GM23338 (cell line): ENCODE measurements around the gene CLSTN2. TPM values are rescaled to one million over a fixed set of nuclear protein-coding genes. Genes with fewer than 3 reads are reported as not detected.

Experiments
- ATAC-seq: fragments of 200-7000 bp; cut with Tn5 transposase; 3 replicates; pipeline ENCODE4 v1.9.1; 2020
- DNase-seq: peaks from one replicate; pipeline ENCODE4 v3.0.0-alpha.2; 2015; ENCODE audit warnings: low spot score
- H2AFZ ChIP-seq: fragments of 200-600 bp; sonication (generic); 2 replicates; pipeline ENCODE4 v1.8.0; 2016; ENCODE audit warnings: antibody characterized with exemption, mild to moderate bottlenecking, moderate library complexity
- H3F3A ChIP-seq: fragments of 200-600 bp; sonication (generic); replicated peaks from 2 replicates; pipeline ENCODE4 v1.8.0; 2017; ENCODE audit warnings: antibody characterized with exemption, mixed run types, low read depth
- H3K27ac ChIP-seq: fragments of 200-600 bp; sonication (generic); 2 replicates; pipeline ENCODE4 v1.6.1; 2016; ENCODE audit warnings: low read depth
- H3K27me3 ChIP-seq: fragments of 200-600 bp; sonication (generic); 2 replicates; pipeline ENCODE4 v1.8.0; 2016; ENCODE audit warnings: mild to moderate bottlenecking, mixed run types, moderate library complexity; ENCODE audit not compliant: insufficient read depth
- H3K36me3 ChIP-seq: fragments of 200-600 bp; sonication (generic); 2 replicates; pipeline ENCODE4 v1.8.0; 2016; ENCODE audit warnings: mild to moderate bottlenecking; ENCODE audit not compliant: insufficient read depth
- H3K4me1 ChIP-seq: fragments of 200-600 bp; sonication (generic); 2 replicates; pipeline ENCODE4 v1.8.0; 2016; ENCODE audit warnings: mild to moderate bottlenecking, moderate library complexity; ENCODE audit not compliant: insufficient read depth
- H3K4me2 ChIP-seq: fragments of 200-600 bp; sonication (generic); 2 replicates; pipeline ENCODE4 v1.7.1; 2017; ENCODE audit warnings: mixed run types
- H3K4me3 ChIP-seq: fragments of 200-600 bp; sonication (generic); 2 replicates; pipeline ENCODE4 v1.6.1; 2016; ENCODE audit warnings: mixed run types
- H3K79me2 ChIP-seq: fragments of 200-600 bp; sonication (generic); replicated peaks from 2 replicates; pipeline ENCODE4 v1.8.0; 2017; ENCODE audit warnings: mild to moderate bottlenecking; ENCODE audit not compliant: insufficient read depth
- H3K9me2 ChIP-seq: fragments of 200-600 bp; sonication (generic); 2 replicates; pipeline ENCODE4 v1.8.0; 2017; ENCODE audit not compliant: insufficient read depth
- H4K20me1 ChIP-seq: fragments of 200-600 bp; sonication (generic); replicated peaks from 2 replicates; pipeline ENCODE4 v1.8.0; 2017; ENCODE audit warnings: mild to moderate bottlenecking; ENCODE audit not compliant: insufficient read depth
- H3K27ac Mint-ChIP-seq: 2 replicates; pipeline ENCODE4 v1.8.0; 2020; ENCODE audit warnings: inconsistent platforms, mild to moderate bottlenecking, moderate library complexity, mixed read lengths
- H3K27me3 Mint-ChIP-seq: 3 replicates; pipeline ENCODE4 v1.8.0; 2022; ENCODE audit warnings: low read depth, mild to moderate bottlenecking, moderate library complexity, mixed read lengths, inconsistent platforms; ENCODE audit not compliant: insufficient read depth, poor library complexity
- H3K36me3 Mint-ChIP-seq: 3 replicates; pipeline ENCODE4 v1.8.0; 2021; ENCODE audit warnings: low read depth, mild to moderate bottlenecking, inconsistent platforms, moderate library complexity, mixed read lengths
- H3K4me1 Mint-ChIP-seq: 3 replicates; pipeline ENCODE4 v1.8.0; 2020; ENCODE audit warnings: mild to moderate bottlenecking, inconsistent platforms, mixed read lengths
- H3K4me3 Mint-ChIP-seq: 3 replicates; pipeline ENCODE4 v1.8.0; 2021; ENCODE audit warnings: moderate library complexity, mild to moderate bottlenecking, inconsistent platforms, mixed read lengths
- H3K9me3 Mint-ChIP-seq: 3 replicates; pipeline ENCODE4 v1.8.0; 2020; ENCODE audit warnings: moderate library complexity, mild to moderate bottlenecking, inconsistent platforms, mixed read lengths
- CREB1 ChIP-seq: fragments of 250-450 bp; sonication (Bioruptor Pico); IDR thresholded peaks from 2 replicates; pipeline ENCODE4 v1.5.0; 2020; ENCODE audit warnings: low read depth, mild to moderate bottlenecking, moderate library complexity
- EZH2 ChIP-seq: fragments of 200-600 bp; sonication (generic); IDR thresholded peaks from one replicate; pipeline ENCODE4 v1.8.0; 2017; ENCODE audit warnings: antibody characterized with exemption, mild to moderate bottlenecking, low read depth; ENCODE audit not compliant: unreplicated experiment
- EZH2phosphoT487 ChIP-seq: fragments of 200-600 bp; sonication (generic); IDR thresholded peaks from one replicate; pipeline ENCODE4 v1.8.1; 2018; ENCODE audit warnings: antibody characterized with exemption; ENCODE audit not compliant: unreplicated experiment
- JUNB ChIP-seq: IDR thresholded peaks from one replicate; pipeline ENCODE4 v1.6.1; 2016; ENCODE audit warnings: antibody characterized with exemption; ENCODE audit not compliant: unreplicated experiment
- NANOG ChIP-seq: IDR thresholded peaks from 2 replicates; pipeline ENCODE4 v1.6.1; 2016; ENCODE audit warnings: antibody characterized with exemption, borderline replicate concordance
- POLR2AphosphoS5 ChIP-seq: IDR thresholded peaks from 2 replicates; pipeline ENCODE4 v1.6.1; 2016; ENCODE audit warnings: antibody characterized with exemption, low read depth
- STAT1 ChIP-seq: IDR thresholded peaks from one replicate; pipeline ENCODE4 v1.6.1; 2016; ENCODE audit warnings: antibody characterized with exemption; ENCODE audit not compliant: unreplicated experiment
- ZNF114 ChIP-seq: fragments of 250-450 bp; sonication (Bioruptor Pico); IDR thresholded peaks from 2 replicates; pipeline ENCODE4 v1.5.0; 2020; ENCODE audit warnings: mild to moderate bottlenecking, moderate library complexity
- ZNF331 ChIP-seq: fragments of 250-450 bp; sonication (Bioruptor Pico); IDR thresholded peaks from 2 replicates; pipeline ENCODE4 v1.5.0; 2020; ENCODE audit warnings: low read depth, mild to moderate bottlenecking, moderate library complexity
- polyA plus RNA-seq: library from polyadenylated mRNA; unstranded; fragments of >200 nt; fragmentation: Nextera tagmentation; extraction: Ambion mirVana; gene quantifications from 2 replicates; pipeline ENCODE4 v1.2.1, GENCODE V29; 2016
- total RNA-seq: library from RNA; depleted of rRNA; stranded (reverse); fragments of >200 nt; shearing (Covaris generic); gene quantifications from 2 replicates; pipeline ENCODE4 v1.2.3, GENCODE V29; 2014
- TF ChIP-seq, protein P1 (sequence below): IDR thresholded peaks from 2 replicates; pipeline ENCODE4 v1.6.1; 2016; ENCODE audit warnings: antibody characterized with exemption
- TF ChIP-seq, protein P2 (sequence below), 2 experiments: fragments of 200-600 bp in 1 of 2; sonication (generic) in 1 of 2; conservative IDR thresholded peaks; 2 replicates each; pipeline versions ENCODE4 v1.5.1 to v1.6.1; 2016 to 2017; ENCODE audit warnings: antibody characterized with exemption in 2 of 2, low read depth in 2 of 2, mild to moderate bottlenecking in 2 of 2, moderate library complexity in 1 of 2

The CLSTN2 gene
- total and polyA plus RNA-seq, 2 experiments from 2014 or later = 0.11 to 0.83 TPM

DNA sequence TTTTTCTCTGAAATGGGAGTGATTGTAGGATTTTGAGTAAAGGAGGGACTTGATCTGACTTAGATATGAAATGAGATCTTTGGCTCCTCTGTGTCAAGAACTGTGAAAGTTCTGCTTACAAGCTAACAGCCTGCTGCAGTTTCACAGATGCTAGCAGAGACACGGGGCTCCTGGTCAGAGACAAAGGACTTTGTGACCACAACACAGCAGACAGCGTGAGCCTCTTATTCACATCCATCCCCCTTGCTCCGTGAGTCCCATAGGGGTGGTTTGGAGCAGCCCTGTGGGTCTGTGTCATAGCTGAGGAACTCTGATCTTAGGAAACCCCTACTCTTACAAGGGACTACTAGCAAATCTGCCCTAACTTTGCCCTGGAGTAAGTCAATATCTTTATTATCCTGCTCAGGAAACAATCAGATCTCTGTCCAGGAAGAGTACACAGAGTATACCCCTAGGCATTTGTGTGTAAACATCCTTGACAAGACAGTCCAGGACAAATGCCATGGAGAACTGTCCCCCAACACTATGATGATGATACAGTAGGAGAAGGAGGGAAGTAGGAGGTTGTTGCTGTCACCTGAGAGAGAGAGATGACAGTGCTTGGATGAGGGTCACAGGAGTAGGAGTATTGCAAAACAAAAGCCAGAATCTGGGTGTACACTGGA lies 80.0 kb downstream of the CLSTN2 start:
- ATAC-seq (no peak), DNase-seq (no peak)
- Histone ChIP-seq H3K4me3 (no peak overlapping the region), H3K36me3 (no peaks in the 10 kb centered on the region), H3K27ac (no peak overlapping the region), H3K79me2 (no peaks in the 10 kb centered on the region), H4K20me1 (no peaks in the 10 kb centered on the region), H3K9me2 (no peaks in the 10 kb centered on the region), H3F3A (no peaks in the 10 kb centered on the region), H3K4me1 (no peaks in the 10 kb centered on the region), H2AFZ (no peak overlapping the region), H3K27me3 (no peaks in the 10 kb centered on the region), H3K4me2 (no peak overlapping the region)
- H3K9me3 Mint-ChIP-seq = no peaks in the 10 kb centered on the region
- H3K4me1 Mint-ChIP-seq = no peaks in the 10 kb centered on the region
- no peak overlapping the region for H3K27ac Mint-ChIP-seq
- H3K36me3 Mint-ChIP-seq = no peaks in the 10 kb centered on the region
- TF ChIP-seq NANOG = no peak
- no peak for TF ChIP-seq CREB1 (CRISPR knock-in tag)
- no peak for TF ChIP-seq EZH2
- peaks cover 3% of the 10 kb centered on the region for H3K27me3 Mint-ChIP-seq
- H3K4me3 Mint-ChIP-seq = no peak overlapping the region

DNA sequence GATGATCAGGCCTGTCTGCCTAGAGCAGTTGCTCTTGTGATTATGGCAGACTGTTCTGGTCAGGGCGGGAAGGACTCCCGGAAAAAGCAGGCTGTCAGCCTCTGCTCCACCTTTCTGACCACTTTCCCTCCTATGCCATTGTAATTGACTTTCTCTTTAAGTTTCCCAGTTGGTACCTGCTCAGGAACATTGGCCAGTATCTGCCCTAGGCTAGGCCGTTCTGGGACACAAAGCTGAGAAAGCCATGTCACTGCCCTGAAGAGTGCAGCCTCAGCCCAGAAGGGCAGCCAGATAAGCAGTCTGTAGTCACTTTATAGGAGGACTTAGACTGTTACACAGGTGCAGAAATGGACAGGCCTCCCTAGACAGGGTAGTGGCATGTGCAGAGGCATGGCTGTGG lies 80.8 kb downstream of the CLSTN2 start:
- ATAC-seq (no peak), DNase-seq (no peak)
- no peaks in the 10 kb centered on the region for H3K9me2 ChIP-seq
- no peak overlapping the region for H3K4me2 ChIP-seq
- no peak overlapping the region for H3K4me3 ChIP-seq
- no peaks in the 10 kb centered on the region for H3K4me1 ChIP-seq
- H3K79me2 ChIP-seq = no peaks in the 10 kb centered on the region
- H4K20me1 ChIP-seq = no peaks in the 10 kb centered on the region
- Mint-ChIP-seq H3K4me3 (no peak overlapping the region), H3K27ac (no peak overlapping the region), H3K9me3 (no peaks in the 10 kb centered on the region), H3K36me3 (no peaks in the 10 kb centered on the region), H3K4me1 (no peaks in the 10 kb centered on the region), H3K27me3 (peaks cover 3% of the 10 kb centered on the region)
- no peaks in the 10 kb centered on the region for H3K27me3 ChIP-seq
- H2AFZ ChIP-seq = no peak overlapping the region
- H3K36me3 ChIP-seq = no peaks in the 10 kb centered on the region
- no peaks in the 10 kb centered on the region for H3F3A ChIP-seq
- TF ChIP-seq STAT1 (no peak), CREB1 (CRISPR knock-in tag) (no peak), ZNF114 (CRISPR knock-in tag) (no peak)
- TF ChIP-seq, protein P1, sequence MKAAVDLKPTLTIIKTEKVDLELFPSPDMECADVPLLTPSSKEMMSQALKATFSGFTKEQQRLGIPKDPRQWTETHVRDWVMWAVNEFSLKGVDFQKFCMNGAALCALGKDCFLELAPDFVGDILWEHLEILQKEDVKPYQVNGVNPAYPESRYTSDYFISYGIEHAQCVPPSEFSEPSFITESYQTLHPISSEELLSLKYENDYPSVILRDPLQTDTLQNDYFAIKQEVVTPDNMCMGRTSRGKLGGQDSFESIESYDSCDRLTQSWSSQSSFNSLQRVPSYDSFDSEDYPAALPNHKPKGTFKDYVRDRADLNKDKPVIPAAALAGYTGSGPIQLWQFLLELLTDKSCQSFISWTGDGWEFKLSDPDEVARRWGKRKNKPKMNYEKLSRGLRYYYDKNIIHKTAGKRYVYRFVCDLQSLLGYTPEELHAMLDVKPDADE = no peak
- H3K27ac ChIP-seq = no peak overlapping the region

DNA sequence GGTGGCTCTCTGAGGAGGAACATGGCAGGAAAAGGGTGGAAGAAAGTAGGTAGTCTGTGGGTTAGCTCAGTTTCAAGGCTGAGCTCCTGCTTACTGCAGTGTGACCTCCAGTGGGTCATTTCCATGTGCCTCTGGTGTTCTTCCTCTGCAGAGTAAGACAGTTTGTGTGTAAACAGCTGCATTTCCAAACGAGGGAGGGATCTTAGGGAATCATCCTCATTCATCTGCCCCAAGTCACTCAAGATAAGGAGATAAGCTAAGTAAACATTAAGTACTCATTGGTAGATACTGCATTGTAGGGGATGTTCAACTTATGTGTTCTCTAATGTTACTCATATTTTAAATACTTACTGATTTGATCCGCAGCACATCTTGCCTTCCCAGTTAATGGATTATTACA lies 83.6 kb downstream of the CLSTN2 start:
- H3K9me3 Mint-ChIP-seq = no peaks in the 10 kb centered on the region
- Histone ChIP-seq H4K20me1 (no peaks in the 10 kb centered on the region), H2AFZ (no peak overlapping the region), H3K27me3 (no peaks in the 10 kb centered on the region), H3K4me1 (no peaks in the 10 kb centered on the region), H3K36me3 (no peaks in the 10 kb centered on the region), H3K79me2 (no peaks in the 10 kb centered on the region), H3K4me3 (no peak overlapping the region), H3K4me2 (no peak overlapping the region), H3K9me2 (no peaks in the 10 kb centered on the region), H3K27ac (no peak overlapping the region), H3F3A (no peaks in the 10 kb centered on the region)
- ATAC-seq = no peak
- H3K4me1 Mint-ChIP-seq = peaks cover 2% of the 10 kb centered on the region; the same call in 1 of the 3 replicates
- no peaks in the 10 kb centered on the region; the same call in 2 of the 3 replicates for H3K36me3 Mint-ChIP-seq
- DNase-seq = no peak
- H3K27me3 Mint-ChIP-seq = peaks cover 4% of the 10 kb centered on the region
- no peak overlapping the region for H3K27ac Mint-ChIP-seq
- no peak overlapping the region for H3K4me3 Mint-ChIP-seq
- TF ChIP-seq ZNF114 (CRISPR knock-in tag) = no peak
- no peak for TF ChIP-seq NANOG
- no peak for TF ChIP-seq EZH2
- TF ChIP-seq, protein P2, sequence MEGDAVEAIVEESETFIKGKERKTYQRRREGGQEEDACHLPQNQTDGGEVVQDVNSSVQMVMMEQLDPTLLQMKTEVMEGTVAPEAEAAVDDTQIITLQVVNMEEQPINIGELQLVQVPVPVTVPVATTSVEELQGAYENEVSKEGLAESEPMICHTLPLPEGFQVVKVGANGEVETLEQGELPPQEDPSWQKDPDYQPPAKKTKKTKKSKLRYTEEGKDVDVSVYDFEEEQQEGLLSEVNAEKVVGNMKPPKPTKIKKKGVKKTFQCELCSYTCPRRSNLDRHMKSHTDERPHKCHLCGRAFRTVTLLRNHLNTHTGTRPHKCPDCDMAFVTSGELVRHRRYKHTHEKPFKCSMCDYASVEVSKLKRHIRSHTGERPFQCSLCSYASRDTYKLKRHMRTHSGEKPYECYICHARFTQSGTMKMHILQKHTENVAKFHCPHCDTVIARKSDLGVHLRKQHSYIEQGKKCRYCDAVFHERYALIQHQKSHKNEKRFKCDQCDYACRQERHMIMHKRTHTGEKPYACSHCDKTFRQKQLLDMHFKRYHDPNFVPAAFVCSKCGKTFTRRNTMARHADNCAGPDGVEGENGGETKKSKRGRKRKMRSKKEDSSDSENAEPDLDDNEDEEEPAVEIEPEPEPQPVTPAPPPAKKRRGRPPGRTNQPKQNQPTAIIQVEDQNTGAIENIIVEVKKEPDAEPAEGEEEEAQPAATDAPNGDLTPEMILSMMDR (conservative IDR thresholded peaks at IDR 0.05; ENCODE audit: low read depth in 2 of 2) = no peak
- TF ChIP-seq ZNF331 = no peak
- TF ChIP-seq EZH2phosphoT487 = no peak
- no peak for TF ChIP-seq JUNB
- no peak for TF ChIP-seq POLR2AphosphoS5
